ENCODE measurements around the gene DIRAS1.

DNA sequence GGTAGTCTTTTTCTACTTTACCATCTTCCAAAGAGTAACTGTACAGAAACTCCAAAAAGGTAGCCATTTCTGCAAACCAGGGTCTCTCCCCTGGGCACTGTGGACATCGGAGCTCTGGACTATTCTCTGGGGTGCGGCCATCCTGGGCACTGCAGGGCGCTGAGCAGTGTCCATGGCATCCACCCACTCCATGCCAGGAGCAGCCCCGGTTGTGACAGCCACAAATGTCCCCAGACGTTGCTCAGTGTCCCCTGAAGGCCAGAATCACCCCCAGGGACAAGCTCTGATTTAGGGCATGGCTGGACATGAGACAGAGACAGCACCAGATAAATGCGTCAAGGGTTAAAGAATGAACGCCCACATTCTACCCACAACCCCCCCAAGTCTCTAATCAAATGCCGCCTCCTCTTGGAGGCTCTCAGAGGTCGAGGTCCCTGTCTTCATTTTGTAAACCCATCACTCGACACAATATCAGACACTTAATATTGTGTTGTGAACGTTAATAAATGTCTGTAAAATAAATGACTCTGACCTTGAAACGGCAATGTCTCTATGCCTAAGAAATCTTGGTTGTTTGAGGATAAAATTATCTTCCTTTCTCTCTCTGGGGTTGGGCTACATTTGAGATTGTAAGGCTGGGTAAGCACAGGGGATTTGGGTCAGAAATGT, 27.5 kb downstream of the DIRAS1 start:
- no peak for TF ChIP-seq CTCF (conservative IDR thresholded peaks at IDR 0.05; ENCODE audit: low read depth, low read length)
- no peak for TF ChIP-seq POLR2A (IDR thresholded peaks at IDR 0.05; ENCODE audit: low read depth, low read length)
- no peak for TF ChIP-seq RAD21 (IDR thresholded peaks at IDR 0.05; ENCODE audit: low read length)
